Activated T-cell treated with anti-CD3 and anti-CD28 coated beads, Interleukin-2, amount 50 U/mL, for 72 hours (primary cell): ENCODE measurements around the gene GRM7. TPM values are rescaled to one million over a fixed set of nuclear protein-coding genes. Genes with fewer than 3 reads are reported as not detected.

Experiments
- ATAC-seq, 2 donors: fragments of 150-1000 bp; cut with Tn5 transposase; replicated peaks in 1 of 2; 2 replicates each; pipeline ENCODE4 v1.10.0; 2021; ENCODE audit warnings: moderate library complexity in 2 of 2, mild to moderate bottlenecking in 1 of 2
- DNase-seq, 2 donors: peaks; one replicate each; pipeline ENCODE4 v3.0.0; 2021 to 2022; ENCODE audit warnings: mixed read lengths in 1 of 2
- H3K27ac Mint-ChIP-seq: one replicate; pipeline ENCODE4 v1.8.0; 2022; ENCODE audit warnings: mild to moderate bottlenecking, moderate library complexity, mixed read lengths
- H3K27me3 Mint-ChIP-seq: one replicate; pipeline ENCODE4 v1.8.0; 2022; ENCODE audit warnings: low read depth, mixed read lengths
- H3K36me3 Mint-ChIP-seq, 2 donors: one replicate each; pipeline ENCODE4 v1.8.0; 2022; ENCODE audit warnings: mixed read lengths in 2 of 2, mild to moderate bottlenecking in 1 of 2; ENCODE audit not compliant: insufficient read depth in 2 of 2
- H3K4me1 Mint-ChIP-seq: one replicate; pipeline ENCODE4 v1.8.0; 2022; ENCODE audit warnings: low read depth, mixed read lengths
- H3K4me3 Mint-ChIP-seq, 2 donors: one replicate each; pipeline ENCODE4 v1.8.0; 2022; ENCODE audit warnings: mild to moderate bottlenecking in 2 of 2, mixed read lengths in 2 of 2, moderate library complexity in 2 of 2
- H3K9me3 Mint-ChIP-seq, 2 donors: one replicate each; pipeline ENCODE4 v1.8.0; 2022; ENCODE audit warnings: mixed read lengths in 2 of 2
- total RNA-seq, 2 donors: library from RNA; stranded (reverse); gene quantifications; one replicate each; pipeline ENCODE4 v1.2.3, GENCODE V29; 2022

The GRM7 gene
- total RNA-seq, 2 donors from 2014 or later, result not detected

- Mint-ChIP-seq H3K9me3 (peaks cover 0 to 2% of the 10 kb centered on the region in 2 donors), H3K27me3 (no peaks in the 10 kb centered on the region), H3K27ac (no peak overlapping the region), H3K4me3 (no peak overlapping the region), H3K36me3 (no peaks in the 10 kb centered on the region), H3K4me1 (no peaks in the 10 kb centered on the region)
- ATAC-seq, result no peak
- DNase-seq, result no peak
Observed at GRCh38 chr3:7545334-7545733, 684.4 kb downstream of the GRM7 start.

- no peak overlapping the region for H3K4me3 Mint-ChIP-seq
- H3K4me1 Mint-ChIP-seq, result no peaks in the 10 kb centered on the region
- ATAC-seq (no peak), DNase-seq (no peak)
- H3K36me3 Mint-ChIP-seq, result no peaks in the 10 kb centered on the region
- H3K27me3 Mint-ChIP-seq, result no peaks in the 10 kb centered on the region
- H3K9me3 Mint-ChIP-seq, result peaks cover 0 to 2% of the 10 kb centered on the region in 2 donors
- H3K27ac Mint-ChIP-seq, result no peak overlapping the region
Observed at GRCh38 chr3:7546253-7546652, 685.3 kb downstream of the GRM7 start.

- ATAC-seq (no peak), DNase-seq (no peak)
- Mint-ChIP-seq H3K27ac (no peak overlapping the region), H3K4me3 (no peak overlapping the region), H3K9me3 (peaks cover 2 to 4% of the 10 kb centered on the region in 2 donors), H3K36me3 (peaks cover 0 to under 1% of the 10 kb centered on the region in 2 donors), H3K4me1 (no peaks in the 10 kb centered on the region), H3K27me3 (no peaks in the 10 kb centered on the region)
Observed at GRCh38 chr3:7547826-7548225, 686.9 kb downstream of the GRM7 start.

- H3K9me3 Mint-ChIP-seq, result peaks cover 0 to 7% of the 10 kb centered on the region in 2 donors
- no peaks in the 10 kb centered on the region for H3K36me3 Mint-ChIP-seq
- ATAC-seq, result no peak
- no peak overlapping the region for H3K27ac Mint-ChIP-seq
- no peaks in the 10 kb centered on the region for H3K4me1 Mint-ChIP-seq
- no peak overlapping the region for H3K4me3 Mint-ChIP-seq
- no peaks in the 10 kb centered on the region for H3K27me3 Mint-ChIP-seq
- no peak for DNase-seq
Observed at GRCh38 chr3:7562892-7563291, 702.0 kb downstream of the GRM7 start.

- no peak for ATAC-seq
- H3K27ac Mint-ChIP-seq, result no peak overlapping the region
- H3K4me3 Mint-ChIP-seq, result no peak overlapping the region
- peaks cover 1 to 2% of the 10 kb centered on the region in 2 donors for H3K36me3 Mint-ChIP-seq
- no peaks in the 10 kb centered on the region for H3K27me3 Mint-ChIP-seq
- no peak for DNase-seq
- H3K4me1 Mint-ChIP-seq, result no peaks in the 10 kb centered on the region
- H3K9me3 Mint-ChIP-seq, result peaks cover 2 to 7% of the 10 kb centered on the region in 2 donors
Observed at GRCh38 chr3:7565574-7565973, 704.7 kb downstream of the GRM7 start.

GRCh38 chr3:7567160-7567559, 706.2 kb downstream of the GRM7 start:
- no peak overlapping the region for H3K4me3 Mint-ChIP-seq
- no peak for ATAC-seq
- H3K9me3 Mint-ChIP-seq, result peaks cover 8 to 10% of the 10 kb centered on the region in 2 donors
- H3K27ac Mint-ChIP-seq, result no peak overlapping the region
- no peaks in the 10 kb centered on the region for H3K4me1 Mint-ChIP-seq
- no peaks in the 10 kb centered on the region for H3K27me3 Mint-ChIP-seq
- no peak for DNase-seq
- H3K36me3 Mint-ChIP-seq, result peaks cover 1 to 7% of the 10 kb centered on the region in 2 donors

- Mint-ChIP-seq H3K4me3 (no peak overlapping the region), H3K9me3 (peaks cover 8% of the 10 kb centered on the region in 2 donors), H3K27ac (no peak overlapping the region), H3K27me3 (no peaks in the 10 kb centered on the region), H3K4me1 (no peaks in the 10 kb centered on the region), H3K36me3 (peaks cover 1 to 7% of the 10 kb centered on the region in 2 donors)
- DNase-seq, result no peak
- ATAC-seq, result no peak
Observed at GRCh38 chr3:7568526-7569184, 707.7 kb downstream of the GRM7 start.

GRCh38 chr3:7573330-7573729, 712.4 kb downstream of the GRM7 start:
- H3K36me3 Mint-ChIP-seq, result peaks cover 0 to 5% of the 10 kb centered on the region in 2 donors
- H3K27me3 Mint-ChIP-seq, result no peaks in the 10 kb centered on the region
- H3K9me3 Mint-ChIP-seq, result peaks cover 8 to 9% of the 10 kb centered on the region in 2 donors
- H3K4me1 Mint-ChIP-seq, result no peaks in the 10 kb centered on the region
- DNase-seq (no peak), ATAC-seq (no peak)
- H3K27ac Mint-ChIP-seq, result no peak overlapping the region
- H3K4me3 Mint-ChIP-seq, result no peak overlapping the region

GRCh38 chr3:7574435-7574834, 713.5 kb downstream of the GRM7 start:
- H3K36me3 Mint-ChIP-seq, result peaks cover 0 to 5% of the 10 kb centered on the region in 2 donors
- no peak for ATAC-seq
- H3K9me3 Mint-ChIP-seq, result peaks cover 8 to 9% of the 10 kb centered on the region in 2 donors
- no peak for DNase-seq
- H3K4me1 Mint-ChIP-seq, result no peaks in the 10 kb centered on the region
- H3K27ac Mint-ChIP-seq, result no peak overlapping the region
- no peaks in the 10 kb centered on the region for H3K27me3 Mint-ChIP-seq
- no peak overlapping the region for H3K4me3 Mint-ChIP-seq

- Mint-ChIP-seq H3K4me1 (no peaks in the 10 kb centered on the region), H3K9me3 (peaks cover 6 to 9% of the 10 kb centered on the region in 2 donors), H3K4me3 (no peak overlapping the region), H3K36me3 (peaks cover 0 to 5% of the 10 kb centered on the region in 2 donors), H3K27ac (no peak overlapping the region), H3K27me3 (no peaks in the 10 kb centered on the region)
- no peak for DNase-seq
- no peak for ATAC-seq
Observed at GRCh38 chr3:7576071-7576470, 715.2 kb downstream of the GRM7 start.

GRCh38 chr3:7576506-7576905, 715.6 kb downstream of the GRM7 start:
- Mint-ChIP-seq H3K9me3 (peaks cover 2 to 6% of the 10 kb centered on the region in 2 donors), H3K27me3 (no peaks in the 10 kb centered on the region), H3K4me1 (no peaks in the 10 kb centered on the region), H3K27ac (no peak overlapping the region), H3K4me3 (no peak overlapping the region), H3K36me3 (peaks cover 0 to under 1% of the 10 kb centered on the region in 2 donors)
- DNase-seq, result no peak
- ATAC-seq, result no peak

- ATAC-seq (no peak), DNase-seq (no peak)
- Mint-ChIP-seq H3K27me3 (no peaks in the 10 kb centered on the region), H3K4me3 (no peak overlapping the region), H3K9me3 (peaks cover 0 to 7% of the 10 kb centered on the region in 2 donors), H3K36me3 (no peaks in the 10 kb centered on the region), H3K4me1 (no peaks in the 10 kb centered on the region), H3K27ac (no peak overlapping the region)
Observed at GRCh38 chr3:7577513-7577912, 716.6 kb downstream of the GRM7 start.

GRCh38 chr3:7581831-7582230, 720.9 kb downstream of the GRM7 start:
- DNase-seq (no peak), ATAC-seq (no peak)
- Mint-ChIP-seq H3K9me3 (peaks cover 0 to 7% of the 10 kb centered on the region in 2 donors), H3K27me3 (no peaks in the 10 kb centered on the region), H3K4me1 (no peaks in the 10 kb centered on the region), H3K27ac (no peak overlapping the region), H3K4me3 (no peak overlapping the region), H3K36me3 (no peaks in the 10 kb centered on the region)

- Mint-ChIP-seq H3K27me3 (no peaks in the 10 kb centered on the region), H3K27ac (no peak overlapping the region), H3K4me3 (no peak overlapping the region), H3K36me3 (no peaks in the 10 kb centered on the region), H3K9me3 (peaks cover 0 to 8% of the 10 kb centered on the region in 2 donors), H3K4me1 (no peaks in the 10 kb centered on the region)
- no peak for ATAC-seq
- no peak for DNase-seq
Observed at GRCh38 chr3:7585052-7585451, 724.1 kb downstream of the GRM7 start.
